GM12864 (cell line): ENCODE measurements around the gene INPP4B.

Experiments
- DNase-seq: peaks from one replicate; pipeline ENCODE4 v3.0.0-alpha.2; 2011; ENCODE audit warnings: low read depth
- H3K4me3 ChIP-seq: 2 replicates; pipeline ENCODE4 v1.5.1; 2011; ENCODE audit warnings: mild to moderate bottlenecking, low read depth, low read length, control low read depth
- CTCF ChIP-seq: IDR thresholded peaks from 2 replicates; pipeline ENCODE4 v1.5.1; 2011; ENCODE audit warnings: low read depth, mild to moderate bottlenecking, moderate library complexity, low read length, control low read depth, inconsistent platforms; ENCODE audit errors: missing control alignments

Gene INPP4B

GRCh38 chr4:142850478-142850877, 4.4 kb upstream of the INPP4B start:
- TF ChIP-seq CTCF: peak; percentile 31
- DNase-seq: no peak
- H3K4me3 ChIP-seq: no peak overlapping the region

DNA sequence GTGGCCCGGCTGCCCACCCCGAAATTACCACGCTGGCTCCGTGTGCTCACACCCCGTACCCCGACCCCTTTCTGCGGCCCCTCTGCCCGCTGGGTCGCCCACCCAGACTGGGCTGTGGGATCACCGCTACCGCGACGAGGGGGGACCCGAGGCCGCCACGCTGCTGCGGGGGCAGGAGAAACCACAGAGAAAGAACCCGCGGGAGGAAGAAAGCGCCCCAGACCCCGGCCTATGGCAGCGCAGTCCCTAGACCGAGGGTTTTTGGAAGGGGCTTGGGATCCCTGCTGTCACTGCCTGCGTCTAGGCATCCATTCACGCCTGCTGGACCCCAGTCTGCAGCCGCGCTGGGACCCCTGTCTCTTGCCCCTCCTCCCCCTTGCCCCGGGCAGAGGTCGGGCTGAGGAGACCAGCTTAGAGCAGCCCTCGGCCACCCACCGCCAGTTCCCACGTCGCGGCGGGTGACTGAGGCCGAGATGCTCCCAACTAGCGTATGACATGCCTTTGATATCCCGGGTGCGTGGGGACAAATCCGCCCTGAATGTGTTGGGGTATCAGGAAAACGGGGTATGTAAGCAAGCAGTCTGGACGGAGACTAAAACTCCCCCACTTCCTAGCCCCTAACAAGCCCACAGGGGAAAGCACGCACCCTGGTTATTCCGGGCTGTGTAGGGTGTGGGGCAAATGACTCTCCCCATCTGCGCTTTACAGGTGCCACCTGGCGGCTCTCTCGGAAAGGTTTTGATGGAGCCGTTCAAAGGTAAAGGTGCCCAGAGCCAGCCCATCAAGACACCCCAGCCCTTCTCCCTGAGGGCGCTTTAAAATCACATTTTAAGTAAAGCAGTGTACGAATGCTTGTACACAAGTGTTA, 862 bp upstream of the INPP4B start:
- H3K4me3 ChIP-seq: no peak overlapping the region
- peak; percentile 50 for TF ChIP-seq CTCF
- DNase-seq: no peak

DNA sequence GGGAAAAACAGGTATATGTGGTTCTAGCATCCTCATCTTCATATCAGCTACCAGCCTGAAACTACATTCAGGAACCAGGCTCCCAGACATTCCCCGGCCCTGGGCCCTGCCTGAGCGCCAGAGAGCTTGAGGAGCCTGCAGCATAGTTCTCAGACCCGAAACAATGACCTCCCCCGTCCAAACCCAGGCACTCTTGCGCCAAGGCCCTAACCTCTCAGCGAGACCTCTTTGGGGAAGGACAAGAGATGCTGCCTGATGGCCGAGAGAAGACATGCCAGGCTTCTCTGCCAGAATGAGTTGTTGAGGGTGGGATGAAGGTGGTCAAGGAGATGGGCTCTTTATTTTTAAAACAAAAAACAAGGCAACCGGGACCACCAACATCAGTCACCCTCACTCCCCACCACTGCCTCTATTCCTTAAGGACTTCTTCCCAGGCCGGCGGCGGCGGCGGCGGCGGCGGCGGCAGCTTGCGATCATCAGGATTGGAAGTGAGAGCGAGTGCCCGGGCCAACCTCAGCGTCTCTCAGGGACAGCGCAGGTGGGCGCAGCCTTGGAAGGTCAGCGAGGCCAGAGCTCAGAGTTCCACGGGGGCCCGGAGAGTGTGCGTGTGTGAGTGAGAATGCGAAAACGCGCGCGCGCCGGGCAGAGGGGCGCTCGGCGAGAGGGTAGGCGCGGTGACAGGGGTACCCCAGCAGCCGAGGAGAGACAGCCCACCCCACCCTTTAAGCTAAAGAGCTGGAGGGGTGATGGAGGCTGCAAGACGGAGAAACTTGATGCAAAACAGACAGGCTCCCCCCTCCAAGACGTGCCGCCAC, 601 bp downstream of the INPP4B start:
- TF ChIP-seq CTCF: no peak
- H3K4me3 ChIP-seq: peak overlapping the region; percentile 1; the same call in 1 of the 2 replicates
- no peak for DNase-seq

DNA sequence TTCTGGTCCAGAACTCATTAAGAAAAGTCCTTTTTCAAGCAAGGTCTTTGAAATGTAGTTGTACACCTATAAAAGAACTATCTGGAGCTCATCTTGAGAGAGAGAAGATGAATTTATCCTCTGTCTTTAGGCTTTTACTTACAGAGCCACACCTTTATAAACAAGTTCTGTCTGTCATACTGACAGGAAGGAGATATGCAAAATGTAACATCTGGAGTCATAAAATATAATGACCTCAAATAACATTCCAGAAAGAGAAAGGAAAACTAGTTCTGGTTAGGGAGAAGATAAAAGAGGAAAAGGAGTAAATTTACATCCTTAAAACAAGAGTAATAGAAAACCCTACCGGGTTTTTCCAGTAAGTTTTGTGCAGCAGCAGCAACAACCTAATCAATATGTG, 1.3 kb downstream of the INPP4B start:
- no peak overlapping the region for H3K4me3 ChIP-seq
- DNase-seq: no peak
- no peak for TF ChIP-seq CTCF

DNA sequence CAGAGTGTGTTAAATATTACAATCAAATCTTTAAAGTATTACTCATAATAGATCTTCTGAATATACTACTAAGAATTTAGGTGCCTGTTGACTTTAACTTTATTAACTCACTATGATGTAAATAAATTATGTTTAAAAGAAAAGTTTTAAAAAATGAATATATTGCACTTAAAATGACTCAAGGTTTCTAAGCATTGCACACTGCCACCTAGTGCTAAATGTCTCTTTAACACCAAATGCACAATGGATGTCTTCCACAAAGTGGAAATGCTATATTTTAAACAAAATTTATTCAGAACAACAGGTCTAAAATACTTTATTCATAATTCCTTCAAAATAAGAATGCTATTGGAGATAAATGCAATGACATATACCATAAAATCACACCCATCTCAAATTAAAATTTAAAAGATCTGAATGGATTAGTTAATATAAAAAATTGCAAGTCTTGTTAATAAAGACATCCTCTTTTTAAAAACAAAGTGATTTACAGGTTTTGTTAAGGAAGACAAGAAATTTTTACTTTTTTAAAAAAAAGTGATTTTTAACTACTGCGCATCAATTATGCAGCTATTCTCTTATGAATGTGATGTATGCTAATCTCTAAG, 5.5 kb downstream of the INPP4B start:
- peak; percentile 35 for TF ChIP-seq CTCF
- DNase-seq: no peak
- no peak overlapping the region for H3K4me3 ChIP-seq

DNA sequence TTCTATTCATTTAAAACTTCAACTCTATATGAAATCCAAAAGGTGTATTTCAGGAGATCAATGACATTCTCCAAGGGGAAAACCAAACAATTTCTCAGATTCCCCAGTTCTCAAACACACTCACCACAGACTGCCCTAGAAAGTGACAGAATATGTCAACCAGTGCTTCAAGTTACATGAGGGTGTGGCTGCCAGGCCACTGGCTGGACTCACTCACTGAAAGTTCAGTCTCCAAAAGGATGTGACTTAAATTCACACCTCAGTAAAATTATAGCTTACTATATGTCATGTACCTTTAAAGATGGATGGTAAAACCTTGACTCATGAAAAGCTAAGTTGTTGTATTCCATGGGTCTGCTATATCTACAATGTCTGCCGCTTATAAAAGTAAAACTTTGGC, 7.3 kb downstream of the INPP4B start:
- H3K4me3 ChIP-seq: no peak overlapping the region
- TF ChIP-seq CTCF: no peak
- DNase-seq: no peak
